NCI-H2196 (cell line): ENCODE data around the gene ANKRD40CL.
"Not testable (repeated sequence)": the region's sequence is repeated elsewhere in the genome, so short reads cannot be mapped to it uniquely, and the experiment has no call there.

ENCODE experiments used
- DNase-seq: peaks from one replicate; lab custom pipeline; 2025; ENCODE audit not compliant: unreplicated experiment; lab: John Stamatoyannopoulos, UW

The ANKRD40CL gene, protein sequence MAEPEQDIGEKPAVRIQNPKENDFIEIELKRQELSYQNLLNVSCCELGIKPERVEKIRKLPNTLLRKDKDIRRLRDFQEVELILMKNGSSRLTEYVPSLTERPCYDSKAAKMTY

DNA sequence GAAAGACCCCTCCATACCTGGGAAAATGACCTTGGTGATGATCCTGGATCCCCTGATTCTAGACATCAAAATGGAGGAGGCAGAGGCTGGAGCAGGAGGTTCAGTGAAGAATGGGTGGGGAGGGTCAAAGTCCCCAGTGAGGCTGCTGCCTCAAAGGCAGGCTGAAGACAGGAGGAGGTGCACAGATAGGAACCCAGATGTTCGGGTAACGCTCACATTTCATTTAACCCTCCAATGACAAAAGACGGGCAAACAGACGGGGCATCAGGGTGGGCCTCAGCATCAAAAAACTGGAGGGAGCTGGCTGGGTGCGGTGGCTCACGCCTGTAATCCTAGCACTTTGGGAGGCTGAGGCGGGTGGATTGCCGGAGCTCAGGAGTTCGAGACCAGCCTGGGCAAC is at the start of gene ANKRD40CL:
ANKRD40CL (minus strand) TSS at position 73 of the 400 bp plus-strand sequence. CDS start 605 bp downstream, outside the sequence.
- DNase-seq, result no peak

DNA sequence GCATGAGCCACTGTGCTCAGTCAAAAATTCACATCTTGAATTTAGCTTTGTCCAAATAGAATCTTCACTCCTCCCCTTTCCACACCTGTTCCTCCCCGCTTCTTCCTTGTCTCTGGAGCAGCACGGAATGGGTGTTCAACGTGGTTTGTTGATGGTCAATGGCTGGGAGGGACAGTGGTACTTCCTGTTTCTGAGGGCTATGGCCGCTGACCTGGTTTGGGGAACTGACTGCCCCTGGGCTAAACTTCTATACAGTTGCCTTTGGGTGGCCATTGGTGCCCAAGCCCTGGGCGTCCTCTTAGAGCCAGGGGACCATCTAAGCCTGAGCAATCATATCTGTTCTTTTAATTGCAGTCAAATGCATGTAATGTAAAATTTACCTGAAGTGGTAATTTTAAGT is 49.0 kb upstream of the ANKRD40CL start:
- no peak for DNase-seq

DNA sequence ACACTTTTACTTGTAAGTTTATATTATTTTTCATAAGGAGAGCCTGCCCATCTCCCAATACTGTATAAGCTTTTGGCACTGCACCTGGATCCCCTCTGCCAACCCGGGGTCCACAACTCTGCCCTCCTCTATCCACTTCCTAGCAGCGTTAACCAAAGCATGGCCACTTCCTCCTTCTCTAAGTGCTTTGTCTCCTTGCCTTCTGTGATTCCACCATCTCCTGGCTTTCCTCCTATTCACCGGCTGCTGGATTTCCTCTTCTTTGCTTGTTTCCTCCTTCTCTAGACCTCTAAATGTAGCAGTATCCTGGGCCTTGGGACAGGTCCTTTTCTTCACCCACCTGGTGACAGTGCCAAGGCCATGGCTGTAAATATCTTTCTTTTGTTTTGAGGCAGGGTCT is 48.1 kb upstream of the ANKRD40CL start:
- no peak for DNase-seq

DNA sequence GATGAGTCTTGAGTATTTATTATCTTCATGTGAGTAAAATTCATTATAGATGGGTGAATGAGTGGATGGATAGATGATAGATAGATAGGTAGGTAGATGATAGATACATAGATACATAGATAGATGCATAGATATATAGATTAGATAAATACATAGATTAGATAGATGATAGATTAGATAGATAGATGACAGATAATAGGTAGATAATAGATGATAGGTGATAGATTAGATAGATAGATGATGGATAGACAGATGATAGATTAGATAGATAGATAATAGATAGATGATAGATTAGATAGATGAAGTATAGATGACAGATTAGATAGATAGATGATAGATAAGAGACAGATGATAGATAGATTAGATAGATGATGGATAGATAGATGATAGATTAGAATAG is 46.3 kb upstream of the ANKRD40CL start:
- no peak for DNase-seq

DNA sequence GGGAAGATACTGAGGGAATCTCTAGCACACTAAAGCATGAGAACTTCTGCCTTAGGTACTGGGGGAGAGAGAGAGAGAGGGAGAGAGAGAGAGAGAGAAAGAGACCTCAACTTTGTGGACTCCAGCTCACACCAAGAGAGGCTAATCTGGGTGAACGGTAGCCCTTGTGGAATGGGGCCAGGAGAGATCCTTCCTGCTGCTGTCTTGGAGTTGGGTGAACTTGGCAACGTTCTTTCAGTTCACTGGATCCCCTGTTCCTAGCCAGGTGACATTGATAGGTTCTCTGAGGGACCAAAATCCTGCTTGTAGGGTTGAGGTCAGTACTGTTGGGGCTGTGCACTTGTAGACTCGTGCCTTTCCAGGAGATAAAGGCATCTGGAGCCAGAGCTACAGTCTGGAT is 41.6 kb upstream of the ANKRD40CL start:
- no peak for DNase-seq

DNA sequence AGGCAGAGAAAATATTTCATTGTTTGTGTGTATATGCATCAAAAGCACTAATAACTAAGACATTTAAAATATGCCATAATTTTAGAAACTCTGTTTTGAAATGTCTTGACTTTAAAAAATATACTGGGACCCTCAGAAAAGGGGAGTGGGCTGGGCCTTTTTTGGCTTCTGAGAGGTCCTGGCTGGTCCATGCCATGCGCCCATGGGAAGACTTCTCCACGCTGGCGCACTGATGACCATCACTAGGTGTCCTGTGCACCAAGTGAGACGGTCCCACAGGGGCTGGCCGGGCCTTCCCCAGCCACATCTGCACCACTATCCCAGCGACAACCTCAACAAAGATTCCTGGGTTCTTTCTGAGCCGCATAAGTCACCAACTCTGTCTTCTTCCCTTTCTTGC is 41.1 kb upstream of the ANKRD40CL start:
- DNase-seq, result no peak

DNA sequence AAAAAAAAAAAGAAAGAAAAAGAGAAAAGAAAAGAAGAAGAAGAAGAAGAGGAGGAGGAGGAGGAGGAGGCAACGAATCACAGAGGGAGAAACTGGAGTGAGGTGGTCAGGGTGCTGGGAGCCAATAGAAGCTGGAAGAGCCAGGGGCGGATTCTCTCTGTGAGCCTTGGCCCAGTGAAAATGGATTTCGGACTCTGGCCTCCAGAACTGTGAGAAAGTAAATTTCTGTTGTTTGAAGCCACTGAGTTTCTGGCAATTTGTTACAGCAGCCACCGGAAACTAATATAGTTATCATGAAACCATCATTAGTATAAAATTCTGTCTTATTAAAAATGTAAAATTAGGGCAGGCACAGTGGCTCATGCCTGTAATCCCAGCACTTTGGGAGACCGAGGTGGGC is 40.4 kb upstream of the ANKRD40CL start:
- no peak for DNase-seq

DNA sequence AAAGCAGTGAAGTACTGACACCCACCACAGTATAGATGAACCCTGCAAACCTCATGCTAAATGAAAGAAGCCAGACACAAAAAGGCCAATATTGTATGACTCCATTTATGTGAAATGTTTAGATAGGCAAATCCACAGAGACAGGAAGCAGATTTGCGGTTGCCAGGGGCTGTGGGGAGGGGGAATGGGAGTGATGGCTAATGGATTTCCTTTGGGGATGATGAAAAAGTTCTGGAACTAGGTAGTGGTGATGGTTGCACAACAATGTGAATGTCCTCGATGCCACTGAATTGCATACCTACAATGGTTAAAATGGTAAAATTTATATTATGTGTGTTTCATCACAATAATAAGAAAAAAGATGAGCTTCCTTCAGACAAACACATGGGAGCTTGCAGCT is 39.7 kb upstream of the ANKRD40CL start:
- DNase-seq, result no peak

DNA sequence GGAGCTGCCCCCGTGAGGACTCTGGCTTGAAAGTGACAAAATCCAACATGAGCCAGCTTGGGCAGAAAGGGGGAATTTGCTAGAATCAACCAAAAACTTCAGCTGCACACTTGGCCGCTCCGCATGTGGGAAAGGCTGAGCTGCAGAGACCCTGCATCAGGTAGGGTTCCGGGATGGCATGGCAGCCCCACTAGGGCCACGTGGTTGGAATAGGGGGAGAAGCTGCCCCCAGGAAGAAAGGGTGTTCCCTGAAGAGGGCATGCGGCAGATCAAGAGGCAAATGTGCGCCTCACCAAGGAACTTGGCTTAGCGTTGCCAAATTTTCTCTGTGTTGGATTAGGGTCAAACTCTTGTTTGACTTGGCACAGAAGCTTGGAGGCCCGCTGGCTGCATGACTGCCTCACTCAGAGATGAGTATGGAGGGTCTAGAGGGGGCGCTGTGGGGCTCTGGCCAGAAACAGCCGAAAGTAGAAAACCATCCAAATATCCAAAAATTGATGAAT is 38.9 kb upstream of the ANKRD40CL start:
- DNase-seq, result no peak

DNA sequence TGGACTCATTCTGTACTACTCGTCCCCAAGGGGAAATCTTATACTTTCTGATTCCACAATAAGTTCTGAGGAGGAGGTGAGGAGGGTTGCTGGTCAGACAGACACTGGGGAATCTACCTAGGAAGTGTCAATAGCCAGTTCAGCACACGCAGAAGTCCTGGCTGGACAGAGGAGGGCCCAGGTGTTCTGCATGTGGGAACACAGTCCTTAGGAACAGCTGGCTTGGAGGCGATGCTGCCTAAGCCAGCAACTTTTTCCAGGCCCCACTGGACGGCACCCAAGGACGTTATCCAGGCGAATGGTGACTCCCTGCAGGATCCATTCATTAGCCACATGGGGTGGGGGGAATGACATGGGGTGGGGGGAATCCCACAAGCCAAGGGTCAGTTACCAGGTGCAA is 38.2 kb upstream of the ANKRD40CL start:
- DNase-seq, result no peak

DNA sequence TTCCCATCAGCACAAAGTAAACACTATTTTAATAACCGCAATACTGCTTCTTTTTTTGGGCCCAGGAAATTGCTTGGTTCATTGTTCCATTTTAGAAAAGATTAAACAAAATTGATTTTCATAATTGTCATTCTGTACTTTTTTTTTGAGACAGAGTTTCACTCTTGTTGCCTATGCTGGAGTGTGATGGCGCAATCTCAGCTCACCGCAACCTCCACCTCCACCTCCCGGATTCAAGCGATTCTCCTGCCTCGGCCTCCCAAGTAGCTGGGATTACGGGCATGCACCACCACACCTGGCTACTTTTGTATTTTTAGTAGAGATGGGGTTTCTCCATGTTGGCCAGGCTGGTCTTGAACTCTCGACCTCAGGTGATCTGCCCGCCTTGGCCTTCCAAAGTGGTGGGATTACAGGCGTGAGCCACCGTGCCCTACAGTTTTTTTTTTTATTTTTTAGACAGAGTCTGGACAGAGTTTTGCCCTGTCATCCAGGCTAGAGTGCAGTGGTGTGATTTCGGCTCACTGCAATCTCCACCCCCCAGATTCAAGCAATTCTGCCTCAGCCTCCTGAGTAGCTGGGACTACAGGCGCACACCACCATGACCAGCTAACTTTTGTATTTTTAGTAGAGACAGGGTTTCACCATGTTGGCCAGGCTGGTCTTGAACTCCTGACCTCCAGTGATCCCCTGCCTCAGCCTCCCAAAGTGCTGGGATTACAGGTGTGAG is 37.6 kb upstream of the ANKRD40CL start:
- DNase-seq, result not testable (repeated sequence)

DNA sequence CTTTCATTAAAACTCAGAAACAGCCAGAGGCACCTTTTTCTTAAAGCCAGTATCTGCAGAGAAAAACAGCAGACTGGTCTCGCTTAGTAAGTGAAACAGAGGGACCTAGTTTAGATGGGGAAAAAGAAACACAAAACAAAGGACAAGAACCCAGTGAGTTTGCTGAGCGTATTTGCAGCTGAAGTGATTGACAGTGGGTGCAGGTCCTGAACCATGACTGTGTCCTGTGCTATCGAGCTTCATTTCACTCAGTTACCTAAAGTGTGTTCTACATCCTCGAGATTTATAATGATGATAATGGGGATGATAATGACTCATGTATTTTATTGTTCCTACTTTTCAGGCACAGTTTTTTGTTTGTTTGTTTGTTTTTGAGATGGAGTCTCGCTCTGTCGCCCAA is 36.4 kb upstream of the ANKRD40CL start:
- no peak for DNase-seq

DNA sequence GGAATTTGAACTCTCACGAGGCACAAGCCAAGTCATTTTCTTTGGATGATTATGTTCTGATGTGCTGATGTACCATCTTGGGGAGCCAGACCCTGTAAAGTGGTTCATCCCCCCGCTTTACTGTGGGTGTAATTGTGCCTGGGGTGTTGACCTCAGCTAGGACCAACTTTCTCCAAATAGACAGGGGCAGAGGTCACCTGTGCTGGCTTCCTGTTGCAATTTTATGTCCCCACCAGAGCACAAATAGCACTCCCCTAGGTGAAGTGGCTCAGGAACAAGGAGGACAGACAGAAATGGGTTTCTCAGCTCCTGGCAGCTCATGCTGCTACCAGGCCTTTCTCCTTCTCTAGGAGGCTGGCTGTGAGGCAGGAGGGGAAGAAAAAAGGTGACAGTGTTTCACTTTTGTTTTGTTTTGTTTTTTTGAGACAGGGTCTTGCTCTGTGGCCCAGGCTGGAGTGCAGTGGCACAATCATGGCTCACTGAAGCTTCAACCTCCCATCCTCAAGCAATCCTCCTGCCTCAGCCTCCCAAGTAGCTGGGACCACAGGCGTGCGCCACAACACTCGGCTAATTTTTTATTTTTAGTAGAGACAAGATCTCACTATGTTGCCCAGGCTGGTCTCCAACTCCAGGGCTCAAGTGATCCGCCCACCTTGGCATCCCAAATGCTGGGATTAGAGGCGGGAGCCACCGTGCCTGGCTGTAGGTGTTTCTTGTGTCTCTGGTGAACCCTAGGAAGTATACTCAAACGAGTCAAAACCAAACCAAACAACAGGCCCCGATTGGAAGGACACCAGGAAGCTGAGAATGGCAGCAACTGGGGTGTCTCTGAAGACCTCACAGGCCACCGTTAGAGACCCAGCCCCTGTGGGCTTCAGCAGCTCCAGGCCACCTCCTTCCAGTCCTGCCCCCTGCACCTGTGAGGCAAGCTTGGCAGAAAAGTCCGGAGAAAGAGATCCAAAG is 35.6 kb upstream of the ANKRD40CL start:
- no peak for DNase-seq

DNA sequence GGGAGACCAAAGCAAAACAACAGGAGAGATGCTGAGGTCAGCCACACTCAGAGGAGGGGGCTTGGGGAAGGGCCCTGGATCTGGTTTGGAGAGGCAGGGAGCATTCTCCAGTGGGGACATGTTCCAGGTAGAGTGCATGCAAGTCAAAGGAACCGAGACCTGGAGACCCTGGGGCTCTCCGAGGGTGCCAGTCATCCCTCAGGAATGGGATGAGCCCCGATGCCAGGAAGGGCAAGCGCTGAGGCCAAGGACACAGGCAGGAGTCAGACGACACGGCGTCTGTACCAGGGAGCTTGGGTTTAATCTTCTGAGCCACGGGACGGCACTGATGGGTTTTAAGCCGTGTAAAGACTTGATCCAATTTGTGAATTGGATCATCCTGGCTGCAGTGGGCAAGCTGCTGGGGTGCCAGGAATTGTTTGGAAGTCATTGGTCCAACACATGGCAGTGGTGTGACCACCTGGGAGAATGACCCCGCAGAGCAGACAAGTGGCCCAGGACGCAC is 32.9 kb upstream of the ANKRD40CL start:
- DNase-seq, result no peak

DNA sequence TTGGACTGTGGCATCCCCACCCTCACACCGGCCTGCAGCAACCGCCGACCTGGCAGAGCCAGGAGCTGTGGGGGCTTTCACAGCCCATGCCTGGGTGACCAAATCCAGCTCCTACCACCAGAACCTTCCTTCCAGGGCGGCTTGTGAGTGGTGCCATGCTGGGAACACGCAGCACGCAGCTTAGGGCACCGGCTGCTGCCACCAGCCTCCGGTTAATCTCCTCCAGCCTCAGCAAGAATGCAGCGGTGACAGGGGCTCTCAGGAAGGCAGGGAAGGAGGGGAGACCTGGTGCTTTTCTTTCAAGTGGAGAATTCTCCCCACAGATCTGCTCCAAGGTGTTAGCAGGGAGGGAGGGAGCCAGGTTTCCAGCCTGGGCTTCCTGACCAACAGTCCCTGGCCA is 32.3 kb upstream of the ANKRD40CL start:
- DNase-seq, result no peak

DNA sequence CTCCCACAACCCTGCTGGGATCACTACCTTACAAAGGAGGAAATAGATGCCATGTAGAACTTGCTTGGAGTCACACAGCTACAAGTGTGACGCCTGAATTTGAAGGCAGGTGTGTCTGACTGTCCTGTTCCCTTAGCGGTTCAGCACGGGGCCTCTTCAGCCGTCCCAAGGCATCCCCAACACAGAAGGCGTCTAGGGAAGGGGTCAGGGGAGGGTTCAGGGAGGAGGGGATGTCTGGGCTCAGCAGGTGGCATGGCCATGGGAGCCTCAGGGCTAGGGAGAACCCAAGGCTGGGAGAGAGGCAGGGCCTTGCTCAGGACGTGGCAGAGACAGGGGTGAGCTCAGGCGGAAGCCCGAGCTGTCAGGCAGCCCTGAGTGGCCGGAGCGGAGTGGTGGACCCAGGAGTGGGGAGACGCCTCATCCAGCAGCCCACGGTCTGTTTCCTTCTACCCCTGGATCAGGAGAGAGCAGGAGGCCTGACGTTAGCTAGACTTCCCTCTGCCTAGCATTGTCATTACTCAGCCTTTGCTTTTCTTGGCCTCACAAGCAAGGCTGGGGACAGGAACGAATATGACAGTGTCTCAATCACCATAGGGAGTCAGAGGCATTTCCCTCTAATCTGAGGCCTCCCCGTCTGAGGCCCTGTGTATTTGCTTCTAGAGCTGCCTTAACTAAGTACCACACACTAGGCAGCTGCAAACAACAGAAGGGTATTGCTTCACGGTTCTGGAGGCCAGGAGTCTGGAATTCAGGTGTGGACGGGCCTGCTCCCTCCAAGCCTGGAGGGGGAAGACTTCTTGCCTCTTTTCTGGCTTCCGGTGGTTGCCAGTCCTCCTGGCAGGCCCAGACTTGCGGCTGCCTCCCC is 31.3 kb upstream of the ANKRD40CL start:
- DNase-seq, result no peak

DNA sequence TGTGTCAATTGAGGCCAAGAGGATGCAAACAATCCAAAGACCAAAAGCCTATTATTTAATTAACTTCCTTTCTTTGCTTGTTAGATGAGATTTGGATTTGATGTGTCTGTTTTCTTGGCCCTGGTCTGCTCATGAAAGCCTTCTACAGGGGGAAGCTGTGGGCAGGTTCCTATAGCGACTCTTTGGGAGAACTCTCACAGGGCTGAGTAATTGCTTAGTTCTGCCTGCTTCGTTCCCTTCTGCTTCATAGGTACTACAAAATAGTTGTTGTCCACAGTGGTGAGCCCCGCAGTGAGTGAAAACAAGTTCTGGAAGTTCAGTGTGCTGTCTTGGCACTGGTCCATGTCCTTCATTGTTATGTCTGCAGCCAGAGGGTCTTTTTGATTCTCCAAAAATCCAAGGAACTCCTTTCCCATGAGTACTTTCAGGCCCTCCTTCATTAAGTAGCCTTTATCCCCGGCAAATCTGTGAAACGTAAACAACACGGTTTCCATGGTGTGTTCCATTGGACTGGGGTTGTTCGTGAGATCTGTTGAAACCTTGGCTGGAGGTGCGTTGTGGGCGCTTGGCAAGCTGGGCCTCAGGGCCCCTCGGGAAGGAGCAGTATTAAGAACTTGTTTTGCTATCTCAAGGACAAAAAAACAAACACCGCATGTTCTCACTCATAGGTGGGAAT is 30.0 kb upstream of the ANKRD40CL start:
- no peak for DNase-seq

DNA sequence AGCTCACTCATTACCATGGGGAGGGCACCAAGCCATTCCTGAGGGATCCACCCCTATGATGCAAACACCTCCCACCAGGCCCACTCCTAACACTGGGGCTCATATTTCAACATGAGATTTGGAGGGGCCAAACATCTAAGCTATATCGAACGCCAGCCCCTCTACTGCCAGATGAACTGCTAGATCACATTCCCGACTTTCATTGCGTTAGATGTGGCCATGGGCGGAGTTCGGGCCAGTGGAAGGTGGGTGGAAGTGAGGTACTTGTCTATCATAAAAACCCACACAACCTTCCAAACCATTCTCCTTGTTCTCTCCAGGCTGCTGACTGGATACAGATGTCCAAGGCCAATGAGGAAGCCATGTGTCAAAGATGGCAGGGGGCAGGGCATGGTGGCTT is 27.0 kb upstream of the ANKRD40CL start:
- DNase-seq, result no peak

DNA sequence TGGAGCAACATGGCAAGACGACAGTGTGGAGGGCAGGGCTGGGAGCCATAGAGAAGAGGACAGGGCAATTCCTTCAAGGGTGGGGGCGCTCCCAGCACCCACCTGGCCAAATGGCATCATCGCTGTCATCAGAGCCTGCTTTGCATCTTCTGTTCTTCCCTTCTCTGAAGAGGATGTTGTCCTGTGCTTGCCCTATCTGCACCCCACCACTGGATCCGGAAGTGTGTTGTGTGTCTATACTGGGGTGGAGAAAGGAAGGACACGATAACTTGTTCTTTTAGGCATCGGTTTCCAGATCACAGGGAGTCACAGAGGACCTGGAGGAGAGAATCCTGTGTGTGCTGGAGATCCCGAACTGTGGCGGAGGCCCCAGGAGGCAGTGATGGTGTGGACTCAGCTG is 25.7 kb upstream of the ANKRD40CL start:
- DNase-seq, result no peak

DNA sequence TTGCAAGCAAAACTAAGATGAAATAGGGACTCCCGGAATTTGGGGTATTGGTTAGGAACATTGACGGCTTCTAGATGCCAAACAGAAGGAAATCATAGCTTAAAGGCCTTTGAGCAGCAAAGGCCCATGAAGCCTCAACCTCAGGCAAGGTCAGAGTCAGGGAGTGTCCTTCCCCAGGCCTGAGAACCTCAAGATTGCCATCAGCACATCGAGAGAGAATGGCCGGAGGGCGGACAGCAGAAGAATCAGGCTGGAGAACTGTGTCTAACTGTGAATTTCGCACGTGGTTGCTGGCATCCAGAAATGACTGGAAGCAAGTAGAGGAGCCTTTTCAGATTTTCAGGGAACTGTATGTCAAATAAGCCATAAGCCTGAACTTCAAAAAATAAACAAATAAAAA is 24.8 kb upstream of the ANKRD40CL start:
- DNase-seq, result no peak
